Tibial artery (tissue), 4 donors: Measurements from ENCODE around the gene KRT222.

Experiments
- DNase-seq, 2 donors: peaks; one replicate each; pipeline ENCODE4 v3.0.0-alpha.2; 2019
- H3K27ac ChIP-seq, 2 donors: fragments of 200-600 bp; sonication (generic) in 1 of 2; 1 replicate in 1 of 2; 2 replicates in 1 of 2; pipeline ENCODE4 v1.5.1; 2018 to 2019; ENCODE audit warnings: mild to moderate bottlenecking in 1 of 2
- H3K27me3 ChIP-seq, 2 donors: fragments of 200-600 bp; sonication (generic) in 1 of 2; one replicate each; pipeline versions ENCODE4 v1.5.1 to v1.6.0; 2016 to 2019
- H3K36me3 ChIP-seq, 3 donors: fragments of 200-600 bp; sonication (generic) in 2 of 3; one replicate each; pipeline ENCODE4 v1.5.1; 2016 to 2019; ENCODE audit warnings: mild to moderate bottlenecking in 2 of 3
- H3K4me1 ChIP-seq, 4 donors: fragments of 200-600 bp; sonication (generic) in 2 of 4; 1 replicate in 3 of 4; 2 replicates in 1 of 4; pipeline ENCODE4 v1.5.1; 2016 to 2019
- H3K4me3 ChIP-seq, 2 donors: fragments of 200-600 bp; sonication (generic) in 1 of 2; 1 replicate in 1 of 2; 2 replicates in 1 of 2; pipeline ENCODE4 v1.5.1; 2018 to 2019; ENCODE audit warnings: mild to moderate bottlenecking in 2 of 2
- H3K9me3 ChIP-seq, 3 donors: fragments of 200-600 bp; sonication (generic) in 1 of 3; one replicate each; pipeline ENCODE4 v1.5.1; 2016 to 2019
- CTCF ChIP-seq, 2 experiments: fragments of 200-600 bp in 1 of 2; fragments of 450-650 bp in 1 of 2; IDR thresholded peaks; one replicate each; pipeline ENCODE4 v1.5.1; 2017 to 2019; ENCODE audit warnings: antibody characterized with exemption in 2 of 2, mild to moderate bottlenecking in 1 of 2, moderate library complexity in 1 of 2
- intact Hi-C: fragments of 100-400 bp; cut with DNase I; formaldehyde crosslinking; loops from one replicate; pipeline ENCODE4 v1.15.0; 2023; ENCODE audit warnings: low total_unique reads

Gene KRT222

DNA sequence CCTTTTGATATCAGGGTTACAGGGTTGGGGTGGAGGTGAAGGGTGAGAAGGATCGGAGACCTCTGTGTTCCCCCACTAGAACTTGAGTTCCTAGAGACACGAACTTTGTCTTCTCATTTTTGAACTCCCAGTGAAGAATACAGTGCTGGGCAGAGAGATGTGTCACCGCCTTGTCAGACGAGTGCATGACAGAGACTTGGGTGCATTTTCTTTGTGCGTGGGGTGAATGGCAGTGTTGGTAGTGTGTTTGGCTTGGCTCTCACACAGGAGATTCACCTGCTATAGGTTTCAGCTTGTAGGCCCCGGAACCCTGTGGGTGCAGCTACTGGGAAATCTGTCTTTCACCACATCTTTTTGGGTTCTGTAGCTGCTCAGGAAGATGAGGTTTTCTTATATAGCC, 59.7 kb downstream of the KRT222 start:
- Histone ChIP-seq H3K36me3 (no peaks in the 10 kb centered on the region), H3K9me3 (no peaks in the 10 kb centered on the region), H3K27ac (no peak overlapping the region), H3K4me3 (no peak overlapping the region), H3K27me3 (peaks cover 0 to 8% of the 10 kb centered on the region in 2 donors), H3K4me1 (no peaks in the 10 kb centered on the region)
- intact Hi-C loops: no loop called here
- TF ChIP-seq CTCF (IDR thresholded peaks at IDR 0.05): no peak
- no peak for DNase-seq
